Motor neuron (in vitro differentiated cells): ENCODE measurements around the gene GTF3A. TPM values are rescaled to one million over a fixed set of nuclear protein-coding genes. Genes with fewer than 3 reads are reported as not detected.

Experiments
- ATAC-seq, 8 experiments: fragments of 200-7000 bp; cut with Tn5 transposase; replicated peaks in 6 of 8; 2 replicates each; pipeline ENCODE4 v1.8.0; 2021; ENCODE audit warnings: mild to moderate bottlenecking in 8 of 8, moderate library complexity in 8 of 8
- H3K27ac ChIP-seq, 2 donors: fragments of 250-450 bp; sonication (Bioruptor Pico); 2 replicates each; pipeline ENCODE4 v1.9.0; 2021; ENCODE audit warnings: antibody characterized with exemption in 2 of 2, mild to moderate bottlenecking in 2 of 2, moderate library complexity in 1 of 2
- H3K4me1 ChIP-seq, 2 donors: fragments of 250-450 bp; sonication (Bioruptor Pico); replicated peaks in 1 of 2; 2 replicates each; pipeline ENCODE4 v1.6.1; 2021; ENCODE audit warnings: antibody characterized with exemption in 2 of 2, mild to moderate bottlenecking in 2 of 2, moderate library complexity in 1 of 2
- H3K4me3 ChIP-seq, 5 donors: fragments of 250-450 bp; sonication (Bioruptor Pico); 2 replicates each; pipeline ENCODE4 v1.9.0; 2021; ENCODE audit warnings: antibody characterized with exemption in 5 of 5, mild to moderate bottlenecking in 5 of 5, moderate library complexity in 4 of 5
- WGBS, 10 experiments: fragments of 450-650 bp; shearing (Covaris generic); methylation state at CpG; one replicate each; pipeline ENCODE4 v1.0.0; 2022; 5-methylcytosine and 5-hydroxymethylcytosine counted together
- in situ Hi-C, 9 experiments: fragments of 400-800 bp; cut with MboI; loops; one replicate each; pipeline ENCODE4 v1.15.0; 2021; ENCODE audit warnings: low sequenced_read_pairs in 9 of 9, low pct_unique_long_range_greater_than_20kb in 2 of 9; ENCODE audit not compliant: unreplicated experiment in 9 of 9
- total RNA-seq, 8 experiments: library from RNA; unstranded; fragments of 300-600 nt; gene quantifications; 2 replicates each; pipeline versions ENCODE4 v1.2.3 to v1.2.4, GENCODE V29; 2022

GTF3A gene
- total RNA-seq, 8 experiments from 2014 or later: 71.7 to 196 (median 97.4) TPM

- 80 to 100% (median 92%) methylated on average over 1 to 2 of the region's 2 CpGs; no CpG with 5 or more reads in 5 of the 10 experiments for WGBS, 10 experiments
- in situ Hi-C loops: no loop called here
- ATAC-seq: no peak
- Histone ChIP-seq H3K4me1 (no peaks in the 10 kb centered on the region), H3K27ac (no peak overlapping the region), H3K4me3 (no peak overlapping the region)
These were observed 12.7 kb downstream of the GTF3A start for GRCh38 chr13:27437126-27437525.

GRCh38 chr13:27440408-27440807 is 16.0 kb downstream of the GTF3A start:
- no peak for ATAC-seq
- no peak overlapping the region for H3K4me3 ChIP-seq
- 100% methylated on average over 1 of the region's 1 CpG; no CpG with 5 or more reads in 6 of the 10 experiments for WGBS, 10 experiments
- in situ Hi-C loops: no loop called here
- H3K27ac ChIP-seq: no peak overlapping the region
- no peaks in the 10 kb centered on the region for H3K4me1 ChIP-seq

- ATAC-seq: peak in 2 of 8 experiments; percentile 16 to 54
These were observed 17.7 kb downstream of the GTF3A start for GRCh38 chr13:27442071-27442647.

GRCh38 chr13:27442797-27443196 is 18.4 kb downstream of the GTF3A start:
- ATAC-seq: no peak
- Histone ChIP-seq H3K4me3 (no peak overlapping the region), H3K4me1 (no peaks in the 10 kb centered on the region), H3K27ac (no peak overlapping the region)
- in situ Hi-C loops: no loop called here
- WGBS, 10 experiments: 73 to 100% (median 86%) methylated on average over 1 to 6 of the region's 7 CpGs; no CpG with 5 or more reads in 3 of the 10 experiments

More at GRCh38 chr13:27442071-27442647, 17.7 kb downstream of the GTF3A start:
- in situ Hi-C loops: no loop called here
- Histone ChIP-seq H3K4me3 (no peak overlapping the region), H3K27ac (no peak overlapping the region), H3K4me1 (no peaks in the 10 kb centered on the region)
- 50 to 87% (median 66%) methylated on average over 2 to 13 of the region's 15 CpGs for WGBS, 10 experiments

- Histone ChIP-seq H3K4me3 (no peak overlapping the region), H3K27ac (no peak overlapping the region), H3K4me1 (peaks cover 9 to 12% of the 10 kb centered on the region in 2 donors)
- in situ Hi-C loops: no loop called here
- no peak for ATAC-seq
- WGBS, 10 experiments: 65 to 94% (median 85%) methylated on average over 3 to 7 of the region's 7 CpGs
These were observed 22.7 kb downstream of the GTF3A start for GRCh38 chr13:27446986-27447583.

GRCh38 chr13:27448308-27448707 is 23.9 kb downstream of the GTF3A start:
- in situ Hi-C loops: no loop called here

GRCh38 chr13:27449081-27449603 is 24.7 kb downstream of the GTF3A start:
- 0 to 86% (median 56%) methylated on average over 1 to 13 of the region's 15 CpGs for WGBS, 10 experiments
- peak overlapping the region; percentile 65 to 84 (median 77) for H3K4me3 ChIP-seq
- ATAC-seq: no peak
- in situ Hi-C loops: no loop called here
- H3K4me1 ChIP-seq: peaks cover 9 to 12% of the 10 kb centered on the region in 2 donors
- peak overlapping the region; percentile 88 to 90 for H3K27ac ChIP-seq

More at GRCh38 chr13:27448308-27448707, 23.9 kb downstream of the GTF3A start:
- Histone ChIP-seq H3K4me1 (peaks cover 9 to 12% of the 10 kb centered on the region in 2 donors), H3K4me3 (no peak overlapping the region), H3K27ac (no peak overlapping the region)
- no peak for ATAC-seq
- WGBS, 10 experiments: 93 to 100% (median 97%) methylated on average over 1 to 4 of the region's 4 CpGs; no CpG with 5 or more reads in 1 of the 10 experiments

GRCh38 chr13:27449936-27450828 is 25.8 kb downstream of the GTF3A start, which contains the start of gene MTIF3:
TSS of gene MTIF3 (minus strand) at chr13:27450564. CDS start at chr13:27440448, 10,116 bp downstream.
- in situ Hi-C loops: no loop called here
- ATAC-seq: peak; percentile 82 to 96 (median 93)
- 0 to 6% (median 0%) methylated on average over 2 to 19 of the region's 81 CpGs; no CpG with 5 or more reads in 2 of the 10 experiments for WGBS, 10 experiments
- H3K4me1 ChIP-seq: peaks cover 9 to 13% of the 10 kb centered on the region in 2 donors
- peak within 1 kb of the TSS; percentile 65 to 84 (median 77) for H3K4me3 ChIP-seq
- H3K27ac ChIP-seq: peak within 1 kb of the TSS; percentile 88 to 90

- WGBS, 10 experiments: 0 to 16% (median 6%) methylated on average over 8 to 25 of the region's 34 CpGs; no CpG with 5 or more reads in 3 of the 10 experiments
- in situ Hi-C loops: no loop called here
- Histone ChIP-seq H3K4me3 (peak overlapping the region; percentile 65 to 84 (median 77)), H3K27ac (peak overlapping the region; percentile 88 to 90), H3K4me1 (peaks cover 11 to 21% of the 10 kb centered on the region in 2 donors)
- peak in 3 of 8 experiments; percentile 3 to 19 (median 12) for ATAC-seq
These were observed 26.6 kb downstream of the GTF3A start for GRCh38 chr13:27450921-27451471.

GRCh38 chr13:27455331-27455855 is 31.0 kb downstream of the GTF3A start:
- ATAC-seq: peak in 5 of 8 experiments; percentile 14 to 52 (median 45)
- in situ Hi-C loops: no loop called here
- 0 to 33% (median 14%) methylated on average over 3 to 5 of the region's 5 CpGs; no CpG with 5 or more reads in 4 of the 10 experiments for WGBS, 10 experiments
- peak overlapping the region in 1 of 5 donors; percentile 5 for H3K4me3 ChIP-seq
- peak overlapping the region in 1 of 2 donors; percentile 31 for H3K27ac ChIP-seq
- peaks cover 4 to 14% of the 10 kb centered on the region in 2 donors for H3K4me1 ChIP-seq

- Histone ChIP-seq H3K4me1 (no peaks in the 10 kb centered on the region), H3K4me3 (no peak overlapping the region), H3K27ac (no peak overlapping the region)
- ATAC-seq: no peak
- 17 to 100% (median 88%) methylated on average over 1 to 11 of the region's 12 CpGs; no CpG with 5 or more reads in 1 of the 10 experiments for WGBS, 10 experiments
- in situ Hi-C loops: no loop called here
These were observed 37.6 kb downstream of the GTF3A start for GRCh38 chr13:27461940-27462584.

GRCh38 chr13:27463500-27463899 is 39.1 kb downstream of the GTF3A start:
- 20 to 100% (median 68%) methylated on average over 1 to 5 of the region's 6 CpGs; no CpG with 5 or more reads in 2 of the 10 experiments for WGBS, 10 experiments

More at GRCh38 chr13:27463500-27463899, 39.1 kb downstream of the GTF3A start:
- in situ Hi-C loops: no loop called here
- Histone ChIP-seq H3K4me1 (no peaks in the 10 kb centered on the region), H3K27ac (no peak overlapping the region), H3K4me3 (no peak overlapping the region)
- no peak for ATAC-seq
